ACHN (cell line): ENCODE results near the gene HOXD8.

Source experiments
- DNase-seq: peaks from one replicate; pipeline ENCODE4 v3.0.0-alpha.2; 2015
- in situ Hi-C: cut with HindIII; loops from 2 replicates; pipeline ENCODE4 v1.10.0; 2017; ENCODE audit warnings: low sequenced_read_pairs, low pct_ligation_motif_present, low pct_unique_long_range_greater_than_20kb

HOXD8 gene

DNA sequence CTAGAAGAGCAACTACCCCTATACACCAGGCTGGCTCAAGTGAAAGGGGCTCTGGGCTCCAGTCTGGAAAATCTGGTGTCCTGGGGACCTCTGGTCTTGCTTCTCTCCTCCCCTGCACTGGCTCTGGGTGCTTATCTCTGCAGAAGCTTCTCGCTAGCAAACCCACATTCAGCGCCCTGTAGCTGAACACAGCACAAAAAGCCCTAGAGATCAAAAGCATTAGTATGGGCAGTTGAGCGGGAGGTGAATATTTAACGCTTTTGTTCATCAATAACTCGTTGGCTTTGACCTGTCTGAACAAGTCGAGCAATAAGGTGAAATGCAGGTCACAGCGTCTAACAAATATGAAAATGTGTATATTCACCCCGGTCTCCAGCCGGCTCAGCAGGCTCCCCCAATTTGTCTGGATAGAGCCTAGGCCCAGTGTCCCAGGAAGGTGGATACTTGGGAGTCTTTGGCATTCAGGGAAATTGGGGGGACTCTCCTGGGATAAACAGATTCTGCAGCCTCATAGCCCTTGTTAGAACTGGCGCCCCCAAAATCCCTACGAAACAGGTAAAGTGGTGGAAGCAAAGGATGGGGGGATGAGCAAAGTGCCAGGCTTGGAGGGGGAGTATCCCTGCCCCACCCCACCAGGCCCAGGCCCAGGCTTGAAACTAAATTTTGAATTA is 19.4 kb downstream of the HOXD8 start:
- DNase-seq = no peak
- in situ Hi-C loops = loop anchor here (25.0 kb wide), 2 partner anchors 288 to 513 kb away; no protein-coding TSS in a partner anchor

GRCh38 chr2:176149481-176149938 is 20.0 kb downstream of the HOXD8 start:
- in situ Hi-C loops = loop anchor here (25.0 kb wide), 2 partner anchors 288 to 513 kb away; no protein-coding TSS in a partner anchor
- no peak for DNase-seq

DNA sequence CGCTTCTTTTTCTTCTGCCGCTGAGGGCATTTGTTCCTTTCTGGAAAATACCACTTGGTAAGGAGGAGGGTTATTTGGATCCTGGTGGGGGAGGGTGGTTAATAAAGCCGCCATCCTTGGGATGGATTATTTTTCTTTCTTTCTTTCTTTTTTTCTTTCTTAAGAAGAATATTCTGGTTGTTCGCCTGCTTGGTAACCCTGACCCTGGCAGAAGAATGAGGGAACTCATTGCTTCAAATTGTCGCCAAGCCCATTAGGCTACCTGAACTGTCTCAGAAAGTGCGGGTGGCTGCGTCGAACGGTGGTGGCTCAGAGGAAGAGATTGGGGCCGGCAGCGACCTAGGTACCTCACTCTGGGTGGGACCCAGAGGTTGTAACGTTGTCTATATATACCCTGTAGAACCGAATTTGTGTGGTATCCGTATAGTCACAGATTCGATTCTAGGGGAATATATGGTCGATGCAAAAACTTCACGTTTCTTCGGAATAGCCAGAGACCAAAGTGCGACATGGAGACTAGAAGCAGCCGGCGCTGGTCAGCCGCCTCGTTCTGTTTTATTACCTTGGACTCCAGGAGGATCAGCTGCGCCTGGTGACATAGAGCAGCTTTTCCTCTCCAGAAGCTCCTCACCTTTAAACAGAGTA is 20.6 kb downstream of the HOXD8 start:
- no peak for DNase-seq
- in situ Hi-C loops = loop anchor here (25.0 kb wide), 2 partner anchors 287 to 512 kb away; no protein-coding TSS in a partner anchor

- in situ Hi-C loops = no loop called here
Observed at GRCh38 chr2:176150584-176151441, 21.3 kb downstream of the HOXD8 start.

GRCh38 chr2:176151442-176152287 is 22.2 kb downstream of the HOXD8 start, which contains the start of gene HOXD4:
Gene HOXD4 (plus strand): TSS chr2:176151550. CDS start chr2:176151634, 84 bp downstream.
- peak; percentile 68 for DNase-seq
- in situ Hi-C loops = no loop called here

More at GRCh38 chr2:176150584-176151441, 21.3 kb downstream of the HOXD8 start:
- no peak for DNase-seq

- peak; percentile 70 for DNase-seq
- in situ Hi-C loops = no loop called here
Observed at GRCh38 chr2:176152350-176153181, 23.1 kb downstream of the HOXD8 start.

GRCh38 chr2:176154576-176155252 is 25.2 kb downstream of the HOXD8 start:
- DNase-seq = no peak
- in situ Hi-C loops = no loop called here

- in situ Hi-C loops = no loop called here
- DNase-seq = no peak
Observed at GRCh38 chr2:176155356-176156044, 26.0 kb downstream of the HOXD8 start.

GRCh38 chr2:176156301-176156806 is 26.8 kb downstream of the HOXD8 start:
- DNase-seq = no peak
- in situ Hi-C loops = no loop called here

DNA sequence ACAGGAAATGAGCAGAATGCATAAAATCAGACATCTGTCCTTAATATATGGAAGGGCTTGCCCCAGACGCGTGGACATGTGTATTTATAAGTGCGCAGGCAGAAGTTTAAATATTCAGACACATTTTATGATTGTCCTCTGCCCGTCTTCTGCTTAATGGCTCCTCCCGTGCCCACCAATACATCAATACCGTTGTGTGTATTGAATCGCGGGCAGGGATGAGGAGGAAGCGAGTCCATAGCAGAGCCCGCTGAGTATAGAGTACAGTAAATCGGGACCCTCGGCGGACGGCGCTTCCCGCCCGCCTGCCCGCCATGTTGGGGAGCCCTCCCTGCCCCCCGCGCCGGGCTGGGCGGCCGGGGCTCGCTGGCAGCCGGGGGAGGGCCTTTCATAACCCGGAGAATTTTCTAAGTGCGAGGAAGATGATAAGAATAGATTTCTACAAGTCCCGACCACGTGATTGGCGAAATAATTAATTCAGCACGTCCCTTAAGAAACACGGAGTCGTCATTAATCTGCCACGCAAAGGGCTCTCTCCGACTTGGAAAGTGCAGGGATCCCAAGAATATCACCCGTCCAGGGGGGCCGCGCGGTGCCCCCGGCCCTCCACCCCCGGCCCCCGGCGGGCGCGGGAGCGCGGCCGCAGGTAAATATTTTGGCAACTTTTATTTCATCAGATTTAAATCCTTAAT is 27.4 kb downstream of the HOXD8 start, which contains the start of gene HOXD3:
HOXD3 (plus strand) TSS at position 501 of the 692 bp plus-strand sequence. CDS start 11,808 bp downstream, outside the sequence.
- DNase-seq = no peak
- in situ Hi-C loops = no loop called here

DNA sequence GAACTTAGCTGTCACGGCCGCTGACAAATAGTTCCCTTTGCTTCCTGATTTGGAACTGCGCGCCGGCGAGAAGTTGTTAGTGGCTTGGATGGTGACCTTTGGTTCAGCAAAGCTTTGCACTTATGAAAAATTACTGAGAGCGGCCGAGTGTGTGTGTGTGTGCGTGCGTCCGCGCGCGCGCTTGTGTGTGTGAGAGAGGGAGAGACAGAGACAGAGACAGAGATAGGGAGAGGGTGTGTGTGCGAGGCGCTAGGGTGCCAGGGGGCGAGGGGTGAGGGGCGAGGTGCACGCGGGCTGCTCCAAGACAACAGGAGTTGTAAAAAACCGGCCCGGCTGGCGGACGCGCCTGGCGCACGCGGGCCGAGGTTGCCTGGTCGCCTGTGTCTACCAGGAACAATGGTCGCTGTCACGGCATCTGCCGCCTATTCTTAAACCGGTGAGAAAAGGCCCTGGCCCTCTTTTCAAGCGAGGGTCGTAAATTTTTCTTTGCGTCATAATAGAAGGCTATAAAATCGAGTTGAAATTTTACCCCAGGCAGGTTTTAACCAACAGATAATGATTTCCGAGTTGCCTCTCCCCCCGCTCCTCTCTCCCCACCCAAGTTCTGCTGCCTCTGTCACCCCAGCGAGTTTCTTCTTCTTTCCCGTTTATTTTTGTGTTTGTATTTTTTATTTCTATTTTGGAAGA is 28.1 kb downstream of the HOXD8 start:
- peak; percentile 45 for DNase-seq

DNA sequence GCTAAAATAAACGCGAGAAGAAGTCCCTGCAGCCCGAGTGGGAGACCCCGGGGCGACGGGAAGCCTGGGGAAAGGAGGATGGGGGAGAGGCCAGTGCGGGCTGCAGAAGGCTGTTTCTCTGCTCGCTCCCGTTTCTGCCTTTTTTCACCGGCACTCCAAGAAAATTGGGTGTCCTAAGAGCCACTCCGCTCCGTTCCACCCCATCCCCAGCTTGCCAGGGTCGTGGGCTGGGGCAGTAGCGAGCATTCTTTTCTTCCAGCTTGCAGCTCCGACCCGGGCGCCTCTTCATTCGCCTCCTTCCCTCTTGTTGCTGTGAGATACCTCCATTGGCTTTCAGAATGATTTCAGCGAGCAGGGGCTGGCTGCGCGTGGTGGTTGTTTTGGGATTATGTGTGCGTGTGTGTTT is 28.7 kb downstream of the HOXD8 start:
- in situ Hi-C loops = no loop called here
- DNase-seq = no peak

More for the DNA sequence above, 28.1 kb downstream of the HOXD8 start:
- in situ Hi-C loops = no loop called here

GRCh38 chr2:176158855-176159662 is 29.6 kb downstream of the HOXD8 start:
- in situ Hi-C loops = no loop called here
- no peak for DNase-seq

DNA sequence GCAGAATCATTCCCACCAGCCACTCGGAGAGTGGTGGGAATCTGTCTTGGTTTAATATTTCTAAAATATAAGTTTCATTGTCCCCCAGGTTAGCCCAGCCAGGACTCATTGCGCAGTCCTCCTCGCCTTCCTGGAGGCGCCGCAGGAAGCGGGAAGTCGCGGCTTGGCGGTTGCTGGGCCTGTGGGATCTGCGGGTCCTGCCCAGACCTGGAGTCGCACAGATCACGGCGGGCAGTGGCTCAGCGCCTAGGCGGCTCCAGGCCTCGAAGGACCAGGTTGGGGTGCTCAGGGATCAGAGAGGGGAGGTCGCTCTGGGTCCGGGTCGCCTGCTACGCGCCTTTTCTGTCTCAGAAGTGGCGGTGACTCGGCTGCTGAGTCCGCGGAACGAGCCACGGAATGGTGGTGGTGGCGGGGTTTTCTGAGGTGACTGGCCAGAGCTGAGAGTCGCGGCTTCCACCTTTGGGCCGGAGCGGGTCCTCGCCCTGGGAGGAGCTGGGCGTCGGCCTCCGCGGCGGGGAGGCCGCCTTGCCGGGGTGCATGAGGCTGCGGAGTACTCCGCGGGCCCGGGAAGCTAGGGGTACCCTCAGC is 30.3 kb downstream of the HOXD8 start:
- in situ Hi-C loops = no loop called here
- DNase-seq = no peak
